Measurements from ENCODE around the gene DYNC1LI1.

DYNC1LI1 gene

GRCh38 chr3:32487781-32488473, 82.7 kb downstream of the DYNC1LI1 start:
- in situ Hi-C loops (cut with MboI; ENCODE audit: low sequenced_read_pairs): no loop called here
- Histone ChIP-seq H3K36me3 (replicated peaks) (0 out of 2 replicates have a peak, but pooled peaks cover 5% of the 10 kb centered on the region), H3K9me3 (no peaks in the 10 kb centered on the region), H3K4me1 (no peaks in the 10 kb centered on the region), H3K4me3 (no peak overlapping the region), H3K27me3 (ENCODE audit: low read depth) (no peaks in the 10 kb centered on the region)
- no peak for DNase-seq (ENCODE audit: low spot score in 2 of 2)

- no peak for DNase-seq (ENCODE audit: low spot score in 2 of 2)
- Histone ChIP-seq H3K9me3 (no peaks in the 10 kb centered on the region), H3K4me3 (no peak overlapping the region), H3K27me3 (ENCODE audit: low read depth) (no peaks in the 10 kb centered on the region), H3K4me1 (no peaks in the 10 kb centered on the region), H3K36me3 (replicated peaks) (0 out of 2 replicates have a peak, but pooled peaks cover 5% of the 10 kb centered on the region)
- in situ Hi-C loops (cut with MboI; ENCODE audit: low sequenced_read_pairs): no loop called here
Observed at GRCh38 chr3:32484436-32484835, 86.2 kb downstream of the DYNC1LI1 start.

- no peak for DNase-seq (ENCODE audit: low spot score in 2 of 2)
- Histone ChIP-seq H3K36me3 (replicated peaks) (0 out of 2 replicates have a peak, but pooled peaks cover 5% of the 10 kb centered on the region), H3K4me1 (no peaks in the 10 kb centered on the region), H3K4me3 (no peak overlapping the region), H3K9me3 (no peaks in the 10 kb centered on the region), H3K27me3 (ENCODE audit: low read depth) (no peaks in the 10 kb centered on the region)
- in situ Hi-C loops (cut with MboI; ENCODE audit: low sequenced_read_pairs): no loop called here
Observed at GRCh38 chr3:32483772-32484171, 86.9 kb downstream of the DYNC1LI1 start.

GRCh38 chr3:32482693-32483092, 88.0 kb downstream of the DYNC1LI1 start:
- Histone ChIP-seq H3K4me1 (no peaks in the 10 kb centered on the region), H3K36me3 (replicated peaks) (0 out of 2 replicates have a peak, but pooled peaks cover 5% of the 10 kb centered on the region), H3K4me3 (no peak overlapping the region), H3K27me3 (ENCODE audit: low read depth) (no peaks in the 10 kb centered on the region), H3K9me3 (no peaks in the 10 kb centered on the region)
- in situ Hi-C loops (cut with MboI; ENCODE audit: low sequenced_read_pairs): no loop called here
- DNase-seq (ENCODE audit: low spot score in 2 of 2): no peak

GRCh38 chr3:32481791-32482631, 88.6 kb downstream of the DYNC1LI1 start:
- DNase-seq (ENCODE audit: low spot score in 2 of 2): no peak
- H3K9me3 ChIP-seq: no peaks in the 10 kb centered on the region
- H3K27me3 ChIP-seq (ENCODE audit: low read depth): no peaks in the 10 kb centered on the region
- in situ Hi-C loops (cut with MboI; ENCODE audit: low sequenced_read_pairs): no loop called here
- H3K4me3 ChIP-seq: no peak overlapping the region
- no peaks in the 10 kb centered on the region for H3K4me1 ChIP-seq
- 0 out of 2 replicates have a peak, but pooled peaks cover 5% of the 10 kb centered on the region for H3K36me3 ChIP-seq (replicated peaks)

GRCh38 chr3:32480604-32481003, 90.1 kb downstream of the DYNC1LI1 start:
- H3K27me3 ChIP-seq (ENCODE audit: low read depth): no peaks in the 10 kb centered on the region
- DNase-seq (ENCODE audit: low spot score in 2 of 2): no peak
- in situ Hi-C loops (cut with MboI; ENCODE audit: low sequenced_read_pairs): no loop called here
- no peaks in the 10 kb centered on the region for H3K9me3 ChIP-seq
- H3K4me3 ChIP-seq: no peak overlapping the region
- no peaks in the 10 kb centered on the region for H3K4me1 ChIP-seq
- H3K36me3 ChIP-seq (replicated peaks): 0 out of 2 replicates have a peak, but pooled peaks cover 5% of the 10 kb centered on the region

Data from HAP-1 (cell line).